EH (cell line): Measurements from ENCODE around the gene GOLT1A.

Source experiments
- DNase-seq: peaks from one replicate; pipeline ENCODE4 v3.0.0-alpha.2; 2015; ENCODE audit warnings: low read depth

Gene GOLT1A

DNA sequence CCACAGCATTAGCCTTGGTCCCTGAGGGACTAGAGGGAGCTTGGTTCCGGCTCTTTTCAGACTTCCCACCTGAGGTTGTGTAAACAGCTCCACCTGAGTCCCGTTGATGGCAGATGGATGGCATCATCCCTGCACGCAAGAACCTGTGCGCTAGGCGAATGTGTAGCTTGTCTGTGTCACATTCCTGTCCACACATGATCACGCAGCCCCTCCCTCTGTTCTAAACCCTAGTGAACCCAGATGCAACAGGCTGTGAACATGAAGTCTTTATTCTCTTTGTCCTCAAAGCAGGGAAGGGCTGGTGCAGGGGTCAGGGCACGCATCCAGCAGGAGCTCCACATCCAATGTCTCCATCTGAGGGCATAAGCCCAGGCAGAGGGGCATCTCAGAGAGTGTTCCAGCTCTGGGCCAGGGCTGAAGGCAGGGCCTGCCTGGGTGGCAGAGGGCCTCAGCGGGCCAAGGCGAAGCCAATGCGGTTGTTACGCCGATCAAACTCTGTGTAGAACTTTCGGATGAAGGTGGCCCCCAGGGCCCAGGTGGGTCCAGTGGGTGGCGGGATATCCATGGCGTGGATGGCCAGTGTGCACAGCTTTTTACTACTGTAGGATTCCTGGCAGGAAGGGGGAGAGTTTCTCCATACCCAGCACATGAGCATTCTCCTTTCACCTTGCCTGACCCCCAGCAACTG, 59.1 kb downstream of the GOLT1A start:
- no peak for DNase-seq

DNA sequence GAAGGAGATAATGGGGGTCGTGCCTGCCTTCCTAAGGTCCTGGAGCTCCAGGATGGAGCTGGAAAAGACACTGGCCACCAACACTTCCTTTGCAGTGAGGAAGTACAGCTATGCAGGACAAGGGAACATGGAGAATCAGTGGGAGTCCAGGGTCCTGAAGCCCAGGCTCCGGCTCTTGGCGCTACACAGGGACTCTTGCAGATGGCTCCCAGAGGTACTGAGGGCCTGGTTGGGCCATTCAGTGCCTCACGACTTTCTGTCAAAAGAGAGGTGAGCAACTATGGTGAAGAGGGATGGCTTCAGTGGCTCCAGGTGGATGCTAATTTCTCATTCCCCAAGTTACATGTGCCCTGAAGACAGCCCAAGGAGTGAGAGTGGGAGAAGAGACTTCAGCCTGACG, 60.1 kb downstream of the GOLT1A start:
- no peak for DNase-seq

DNA sequence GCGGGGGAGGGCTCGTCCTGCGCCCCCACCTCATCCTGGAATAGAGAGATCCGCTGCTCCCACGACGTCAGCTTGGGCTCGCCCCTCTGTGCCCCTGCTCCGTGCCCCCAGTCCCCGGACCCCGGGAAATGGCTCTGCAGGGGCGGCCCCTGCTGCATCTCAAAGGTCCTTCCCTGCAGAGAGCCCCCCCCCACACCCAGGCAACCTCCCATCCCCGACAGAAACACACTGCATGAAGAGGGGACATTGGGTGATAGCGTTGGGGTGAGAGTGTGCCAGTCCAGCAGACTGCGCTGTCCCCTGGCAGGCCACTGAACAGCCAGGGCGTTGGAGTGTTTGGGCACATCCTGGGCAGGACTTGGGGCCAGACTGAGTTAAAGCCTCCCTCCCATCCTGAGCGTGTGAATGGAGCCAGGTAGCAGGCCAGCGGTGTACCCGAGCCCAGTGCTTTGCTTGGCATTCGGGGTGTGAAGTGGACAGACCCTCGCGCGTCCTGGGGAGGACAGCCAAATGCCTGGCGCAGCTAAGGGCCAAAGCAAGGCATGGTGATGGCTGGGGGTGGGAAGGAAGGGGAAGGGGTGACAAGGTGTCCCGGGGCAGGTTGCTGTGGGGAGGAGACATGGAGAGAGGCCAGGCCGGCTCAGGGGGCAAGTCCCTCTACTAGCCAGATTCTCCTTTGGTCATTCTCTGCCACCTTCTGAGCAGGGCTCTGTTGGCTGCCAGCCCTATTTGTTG, 61.3 kb downstream of the GOLT1A start:
- no peak for DNase-seq

DNA sequence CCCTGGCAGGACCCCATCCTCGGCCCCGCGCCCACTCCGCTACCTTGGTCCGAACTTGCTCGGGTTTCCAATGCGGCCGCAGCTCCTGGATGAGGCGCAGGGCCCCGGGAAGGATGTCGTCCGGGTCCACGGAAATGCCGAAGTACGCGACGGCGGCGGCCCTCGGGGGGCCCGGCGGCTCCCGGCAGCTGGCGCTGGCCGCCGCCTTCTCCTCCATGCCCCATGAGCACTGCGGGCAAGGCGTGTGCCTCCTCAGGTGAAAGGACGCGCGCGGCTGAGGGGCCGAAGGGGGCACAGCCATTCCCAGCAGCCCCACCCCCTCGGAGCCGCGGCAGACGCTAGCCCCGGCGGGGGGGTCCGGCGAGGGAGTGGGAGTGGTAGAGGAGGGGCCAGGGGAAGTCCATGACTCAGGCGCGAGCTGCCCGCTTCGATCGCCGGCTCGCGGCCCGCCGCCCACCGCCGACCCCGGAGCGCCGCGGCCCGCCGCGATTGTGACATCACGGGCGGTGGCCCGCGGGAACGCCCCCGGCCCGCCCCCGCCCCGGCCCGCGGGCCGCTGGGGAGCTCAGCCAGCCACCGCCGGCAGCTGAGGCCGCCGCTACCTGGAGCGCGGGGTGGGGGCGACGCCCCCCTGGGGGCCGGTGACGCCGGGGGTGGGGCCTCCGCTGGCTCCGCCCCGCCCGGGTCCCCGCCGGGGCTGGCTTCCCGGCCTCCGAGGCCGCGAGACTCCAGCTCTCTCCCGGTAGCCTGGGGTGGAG, 62.1 kb downstream of the GOLT1A start, which contains the start of gene ETNK2:
TSS of gene ETNK2 (minus strand) at position 493 of the 758 bp plus-strand sequence. CDS start at position 301, 192 bp downstream.
- DNase-seq, result peak; percentile 59

DNA sequence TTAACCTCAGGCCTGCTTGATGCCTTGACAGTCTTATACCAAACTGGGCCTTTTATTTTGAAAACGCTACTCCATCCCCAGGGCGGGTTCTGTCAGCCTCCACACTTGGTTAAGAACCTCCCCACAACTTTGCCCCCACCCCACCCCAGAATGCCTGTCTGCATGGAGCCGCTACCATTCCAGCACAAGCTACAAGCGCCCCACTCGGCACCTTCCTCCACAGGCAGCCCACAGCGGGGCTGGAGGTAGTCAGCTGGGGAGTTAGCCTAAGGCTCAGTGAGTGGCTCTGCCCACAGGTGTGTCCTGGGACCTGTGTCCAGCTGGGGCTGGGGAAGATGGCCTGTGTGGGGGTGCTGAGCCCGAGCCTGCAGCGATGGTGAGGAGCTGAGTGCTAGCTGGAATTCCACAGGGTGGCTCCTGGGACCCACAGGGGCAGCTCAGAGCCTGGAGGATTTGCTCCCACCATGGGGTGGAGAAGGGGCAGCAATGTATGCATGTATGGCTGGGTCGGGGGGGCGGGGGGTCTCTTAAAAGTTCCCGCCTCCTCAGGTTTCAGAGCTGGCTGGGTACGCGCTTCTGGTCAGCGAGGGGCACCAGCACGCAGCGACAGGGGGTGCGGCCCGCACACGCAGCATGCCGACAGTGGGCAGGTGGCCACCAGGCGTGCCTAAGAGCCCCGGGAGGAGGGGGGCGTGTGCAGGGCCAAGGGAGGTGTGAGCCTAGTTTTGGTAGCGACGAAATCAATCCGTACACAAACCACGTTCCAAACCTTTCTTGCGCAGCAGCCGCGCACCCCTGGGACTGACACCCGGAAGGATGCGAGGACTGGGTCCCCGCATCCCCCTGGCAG, 62.9 kb downstream of the GOLT1A start:
- DNase-seq, result no peak

DNA sequence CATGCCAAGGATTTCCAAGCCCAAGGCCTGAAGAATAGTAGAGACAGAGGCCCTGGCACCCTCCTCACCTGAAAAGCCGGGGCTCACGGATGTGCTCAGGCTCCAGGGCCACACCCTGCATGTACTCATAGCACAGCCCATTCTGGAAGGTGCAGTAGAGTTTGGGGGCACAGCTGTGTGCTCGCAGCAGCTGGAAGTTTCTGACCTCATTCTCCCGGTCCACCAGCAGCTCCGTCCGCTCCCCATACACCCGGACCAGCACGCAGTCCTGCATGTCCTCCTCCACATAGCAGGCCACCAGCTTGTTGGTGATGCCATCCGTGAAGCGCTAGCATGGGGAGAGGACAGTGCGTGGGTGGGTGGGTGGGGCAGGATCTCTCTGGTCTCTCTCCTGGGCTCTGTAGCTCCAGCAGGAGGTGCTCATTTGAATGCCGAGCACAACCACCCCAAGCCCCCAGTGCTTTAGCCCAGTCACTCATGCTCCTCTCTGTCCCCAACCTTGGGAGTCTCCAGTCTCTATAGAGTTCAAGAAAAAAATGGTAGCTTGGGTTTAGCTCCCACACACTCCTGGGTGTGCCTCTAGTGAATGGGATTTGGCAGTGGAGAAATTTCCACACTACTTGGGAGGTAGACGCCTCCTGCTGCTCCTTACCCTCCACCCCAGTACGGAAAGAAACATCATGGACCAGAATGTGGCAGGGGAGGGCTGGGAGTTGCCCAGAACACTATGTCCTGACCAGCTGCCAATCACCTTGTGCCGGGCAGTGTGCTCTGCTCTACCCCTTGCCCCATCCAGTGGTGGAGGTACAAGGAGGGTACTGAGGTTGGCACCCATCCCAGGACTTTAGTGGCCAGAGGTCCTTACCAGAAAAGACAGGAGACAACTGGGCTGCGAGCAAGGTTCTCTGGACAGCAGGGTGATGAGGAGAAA, 63.9 kb downstream of the GOLT1A start:
- DNase-seq, result no peak

DNA sequence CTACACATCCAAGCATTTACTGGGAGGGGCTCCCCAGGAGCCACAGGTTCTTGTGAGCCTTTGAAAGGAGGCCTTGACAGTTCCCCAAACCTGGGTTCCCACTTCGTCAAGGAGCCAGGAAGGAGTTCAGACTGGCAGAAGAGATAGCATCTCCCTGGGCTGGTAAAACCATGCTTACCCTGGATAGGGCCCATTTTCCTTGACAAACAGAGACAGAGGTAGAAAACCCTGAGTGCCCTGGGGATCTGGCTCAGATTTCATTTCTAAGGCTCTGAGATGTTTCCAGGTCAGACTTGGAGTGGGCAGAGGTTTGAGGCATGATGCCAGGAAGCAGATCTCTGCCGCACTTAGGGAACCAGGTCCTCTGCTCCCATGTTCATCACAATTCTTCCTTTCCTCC, 64.7 kb downstream of the GOLT1A start:
- DNase-seq, result no peak
